ENCODE measurements around the gene SPAG6.

The SPAG6 gene

GRCh38 chr10:22333975-22334282 is 11.4 kb upstream of the SPAG6 start:
- H3K27ac ChIP-seq (ENCODE audit: low read length): no peak overlapping the region
- H3K9ac ChIP-seq (ENCODE audit: low read length in 2 of 2): no peak overlapping the region
- H3K9me3 ChIP-seq (ENCODE audit: control insufficient read depth in 2 of 2, low read length in 2 of 2): peaks cover 0 to 3% of the 10 kb centered on the region in 2 donors
- H3K4me1 ChIP-seq (ENCODE audit: control insufficient read depth, insufficient read depth, low read length): peaks cover 20% of the 10 kb centered on the region
- peaks cover 8 to 12% of the 10 kb centered on the region in 2 donors for H3K36me3 ChIP-seq (ENCODE audit: control insufficient read depth in 2 of 2, insufficient read depth in 2 of 2, low read length in 2 of 2)
- peaks cover 48 to 50% of the 10 kb centered on the region in 2 donors for H3K27me3 ChIP-seq (ENCODE audit: control insufficient read depth in 1 of 2, insufficient read depth in 2 of 2, low read length in 2 of 2)
- no peak overlapping the region for H3K4me3 ChIP-seq (ENCODE audit: low read length in 2 of 2)

GRCh38 chr10:22334414-22335172 is 10.7 kb upstream of the SPAG6 start:
- Histone ChIP-seq H3K27ac (ENCODE audit: low read length) (no peak overlapping the region), H3K9ac (ENCODE audit: low read length in 2 of 2) (no peak overlapping the region), H3K27me3 (ENCODE audit: control insufficient read depth in 1 of 2, insufficient read depth in 2 of 2, low read length in 2 of 2) (peaks cover 51 to 56% of the 10 kb centered on the region in 2 donors), H3K9me3 (ENCODE audit: control insufficient read depth in 2 of 2, low read length in 2 of 2) (peaks cover 0 to 3% of the 10 kb centered on the region in 2 donors), H3K4me3 (ENCODE audit: low read length in 2 of 2) (peak overlapping the region; percentile 61 to 76), H3K4me1 (ENCODE audit: control insufficient read depth, insufficient read depth, low read length) (peaks cover 20% of the 10 kb centered on the region), H3K36me3 (ENCODE audit: control insufficient read depth in 2 of 2, insufficient read depth in 2 of 2, low read length in 2 of 2) (peaks cover 3 to 6% of the 10 kb centered on the region in 2 donors)

- peaks cover 51 to 60% of the 10 kb centered on the region in 2 donors for H3K27me3 ChIP-seq (ENCODE audit: control insufficient read depth in 1 of 2, insufficient read depth in 2 of 2, low read length in 2 of 2)
- no peak overlapping the region for H3K27ac ChIP-seq (ENCODE audit: low read length)
- H3K9ac ChIP-seq (ENCODE audit: low read length in 2 of 2): no peak overlapping the region
- H3K4me1 ChIP-seq (ENCODE audit: control insufficient read depth, insufficient read depth, low read length): peaks cover 23% of the 10 kb centered on the region
- H3K4me3 ChIP-seq (ENCODE audit: low read length in 2 of 2): peak overlapping the region; percentile 61 to 76
- H3K36me3 ChIP-seq (ENCODE audit: control insufficient read depth in 2 of 2, insufficient read depth in 2 of 2, low read length in 2 of 2): no peaks in the 10 kb centered on the region
- H3K9me3 ChIP-seq (ENCODE audit: control insufficient read depth in 2 of 2, low read length in 2 of 2): peaks cover 0 to 3% of the 10 kb centered on the region in 2 donors
Measured at GRCh38 chr10:22335173-22335933, 9.9 kb upstream of the SPAG6 start.

GRCh38 chr10:22338185-22338900 is 7.0 kb upstream of the SPAG6 start:
- H3K27me3 ChIP-seq (ENCODE audit: control insufficient read depth in 1 of 2, insufficient read depth in 2 of 2, low read length in 2 of 2): peaks cover 67 to 79% of the 10 kb centered on the region in 2 donors
- H3K4me1 ChIP-seq (ENCODE audit: control insufficient read depth, insufficient read depth, low read length): peaks cover 29% of the 10 kb centered on the region
- H3K4me3 ChIP-seq (ENCODE audit: low read length in 2 of 2): no peak overlapping the region

GRCh38 chr10:22338931-22339330 is 6.4 kb upstream of the SPAG6 start:
- no peaks in the 10 kb centered on the region for H3K36me3 ChIP-seq (ENCODE audit: control insufficient read depth in 2 of 2, insufficient read depth in 2 of 2, low read length in 2 of 2)
- H3K9me3 ChIP-seq (ENCODE audit: control insufficient read depth in 2 of 2, low read length in 2 of 2): peaks cover 0 to 3% of the 10 kb centered on the region in 2 donors
- H3K9ac ChIP-seq (ENCODE audit: low read length in 2 of 2): no peak overlapping the region
- H3K27me3 ChIP-seq (ENCODE audit: control insufficient read depth in 1 of 2, insufficient read depth in 2 of 2, low read length in 2 of 2): peaks cover 68 to 85% of the 10 kb centered on the region in 2 donors
- no peak overlapping the region for H3K27ac ChIP-seq (ENCODE audit: low read length)
- peaks cover 29% of the 10 kb centered on the region for H3K4me1 ChIP-seq (ENCODE audit: control insufficient read depth, insufficient read depth, low read length)
- no peak overlapping the region for H3K4me3 ChIP-seq (ENCODE audit: low read length in 2 of 2)

More at GRCh38 chr10:22338185-22338900, 7.0 kb upstream of the SPAG6 start:
- Histone ChIP-seq H3K36me3 (ENCODE audit: control insufficient read depth in 2 of 2, insufficient read depth in 2 of 2, low read length in 2 of 2) (no peaks in the 10 kb centered on the region), H3K9ac (ENCODE audit: low read length in 2 of 2) (no peak overlapping the region), H3K27ac (ENCODE audit: low read length) (no peak overlapping the region), H3K9me3 (ENCODE audit: control insufficient read depth in 2 of 2, low read length in 2 of 2) (peaks cover 0 to 3% of the 10 kb centered on the region in 2 donors)

GRCh38 chr10:22339761-22340328 is 5.5 kb upstream of the SPAG6 start:
- peaks cover 69 to 85% of the 10 kb centered on the region in 2 donors for H3K27me3 ChIP-seq (ENCODE audit: control insufficient read depth in 1 of 2, insufficient read depth in 2 of 2, low read length in 2 of 2)
- peaks cover 26% of the 10 kb centered on the region for H3K4me1 ChIP-seq (ENCODE audit: control insufficient read depth, insufficient read depth, low read length)
- H3K9me3 ChIP-seq (ENCODE audit: control insufficient read depth in 2 of 2, low read length in 2 of 2): peaks cover 0 to 3% of the 10 kb centered on the region in 2 donors
- H3K4me3 ChIP-seq (ENCODE audit: low read length in 2 of 2): peak overlapping the region; percentile 79 to 81
- peak overlapping the region; percentile 80 to 88 for H3K9ac ChIP-seq (ENCODE audit: low read length in 2 of 2)
- no peaks in the 10 kb centered on the region for H3K36me3 ChIP-seq (ENCODE audit: control insufficient read depth in 2 of 2, insufficient read depth in 2 of 2, low read length in 2 of 2)
- peak overlapping the region; percentile 85 for H3K27ac ChIP-seq (ENCODE audit: low read length)

GRCh38 chr10:22340329-22341189 is 4.7 kb upstream of the SPAG6 start:
- H3K4me1 ChIP-seq (ENCODE audit: control insufficient read depth, insufficient read depth, low read length): peaks cover 21% of the 10 kb centered on the region
- H3K36me3 ChIP-seq (ENCODE audit: control insufficient read depth in 2 of 2, insufficient read depth in 2 of 2, low read length in 2 of 2): no peaks in the 10 kb centered on the region
- H3K9ac ChIP-seq (ENCODE audit: low read length in 2 of 2): peak overlapping the region; percentile 80 to 88
- H3K9me3 ChIP-seq (ENCODE audit: control insufficient read depth in 2 of 2, low read length in 2 of 2): peaks cover 0 to 3% of the 10 kb centered on the region in 2 donors
- peaks cover 70 to 85% of the 10 kb centered on the region in 2 donors for H3K27me3 ChIP-seq (ENCODE audit: control insufficient read depth in 1 of 2, insufficient read depth in 2 of 2, low read length in 2 of 2)
- H3K27ac ChIP-seq (ENCODE audit: low read length): peak overlapping the region; percentile 85
- peak overlapping the region; percentile 79 to 81 for H3K4me3 ChIP-seq (ENCODE audit: low read length in 2 of 2)

GRCh38 chr10:22341190-22341925 is 3.9 kb upstream of the SPAG6 start:
- H3K9me3 ChIP-seq (ENCODE audit: control insufficient read depth in 2 of 2, low read length in 2 of 2): peaks cover 0 to 5% of the 10 kb centered on the region in 2 donors
- H3K36me3 ChIP-seq (ENCODE audit: control insufficient read depth in 2 of 2, insufficient read depth in 2 of 2, low read length in 2 of 2): no peaks in the 10 kb centered on the region
- H3K27me3 ChIP-seq (ENCODE audit: control insufficient read depth in 1 of 2, insufficient read depth in 2 of 2, low read length in 2 of 2): peaks cover 70 to 84% of the 10 kb centered on the region in 2 donors
- no peak overlapping the region for H3K27ac ChIP-seq (ENCODE audit: low read length)
- H3K4me1 ChIP-seq (ENCODE audit: control insufficient read depth, insufficient read depth, low read length): peaks cover 13% of the 10 kb centered on the region
- peak overlapping the region; percentile 79 to 81 for H3K4me3 ChIP-seq (ENCODE audit: low read length in 2 of 2)
- H3K9ac ChIP-seq (ENCODE audit: low read length in 2 of 2): peak overlapping the region; percentile 80 to 88

- Histone ChIP-seq H3K9ac (ENCODE audit: low read length in 2 of 2) (no peak overlapping the region), H3K9me3 (ENCODE audit: control insufficient read depth in 2 of 2, low read length in 2 of 2) (peaks cover 0 to 5% of the 10 kb centered on the region in 2 donors), H3K27me3 (ENCODE audit: control insufficient read depth in 1 of 2, insufficient read depth in 2 of 2, low read length in 2 of 2) (peaks cover 65 to 83% of the 10 kb centered on the region in 2 donors), H3K36me3 (ENCODE audit: control insufficient read depth in 2 of 2, insufficient read depth in 2 of 2, low read length in 2 of 2) (no peaks in the 10 kb centered on the region), H3K4me3 (ENCODE audit: low read length in 2 of 2) (no peak overlapping the region), H3K4me1 (ENCODE audit: control insufficient read depth, insufficient read depth, low read length) (peaks cover 9% of the 10 kb centered on the region), H3K27ac (ENCODE audit: low read length) (no peak overlapping the region)
Measured at GRCh38 chr10:22341926-22342196, 3.4 kb upstream of the SPAG6 start.
